ENCODE results near the gene TRIM44.
"Not testable (repeated sequence)": the region's sequence is repeated elsewhere in the genome, so short reads cannot be mapped to it uniquely, and the experiment has no call there.

TRIM44 gene

GRCh38 chr11:35750315-35750714 is 87.7 kb downstream of the TRIM44 start:
- no peak overlapping the region for H3K27ac Mint-ChIP-seq
- peaks cover 15% of the 10 kb centered on the region for H3K4me1 Mint-ChIP-seq (ENCODE audit: low read depth)
- peaks cover 14% of the 10 kb centered on the region for H3K36me3 Mint-ChIP-seq (ENCODE audit: low read depth)
- H3K27me3 Mint-ChIP-seq, result no peaks in the 10 kb centered on the region
- no peak overlapping the region for H3K4me3 Mint-ChIP-seq
- no peaks in the 10 kb centered on the region for H3K9me3 Mint-ChIP-seq
- intact Hi-C loops (cut with micrococcal nuclease), result no loop called here

GRCh38 chr11:35750981-35751663 is 88.5 kb downstream of the TRIM44 start:
- H3K27me3 Mint-ChIP-seq, result no peaks in the 10 kb centered on the region
- H3K9me3 Mint-ChIP-seq, result no peaks in the 10 kb centered on the region
- peaks cover 12% of the 10 kb centered on the region for H3K36me3 Mint-ChIP-seq (ENCODE audit: low read depth)
- H3K4me3 Mint-ChIP-seq, result no peak overlapping the region
- no peak overlapping the region for H3K27ac Mint-ChIP-seq
- peaks cover 14% of the 10 kb centered on the region for H3K4me1 Mint-ChIP-seq (ENCODE audit: low read depth)
- intact Hi-C loops (cut with micrococcal nuclease), result no loop called here

- Mint-ChIP-seq H3K36me3 (ENCODE audit: low read depth) (peaks cover 8% of the 10 kb centered on the region), H3K4me1 (ENCODE audit: low read depth) (peaks cover 9% of the 10 kb centered on the region), H3K9me3 (no peaks in the 10 kb centered on the region), H3K4me3 (no peak overlapping the region), H3K27ac (no peak overlapping the region), H3K27me3 (no peaks in the 10 kb centered on the region)
- intact Hi-C loops (cut with micrococcal nuclease), result no loop called here
These were observed 89.1 kb downstream of the TRIM44 start for GRCh38 chr11:35751664-35752061.

- H3K27me3 Mint-ChIP-seq, result no peaks in the 10 kb centered on the region
- H3K9me3 Mint-ChIP-seq, result no peaks in the 10 kb centered on the region
- intact Hi-C loops (cut with micrococcal nuclease), result no loop called here
- H3K4me3 Mint-ChIP-seq, result no peak overlapping the region
- H3K36me3 Mint-ChIP-seq (ENCODE audit: low read depth), result peaks cover 12% of the 10 kb centered on the region
- H3K4me1 Mint-ChIP-seq (ENCODE audit: low read depth), result peaks cover 8% of the 10 kb centered on the region
- H3K27ac Mint-ChIP-seq, result no peak overlapping the region
These were observed 89.5 kb downstream of the TRIM44 start for GRCh38 chr11:35752115-35752514.

- H3K4me3 Mint-ChIP-seq; H3K9me3 Mint-ChIP-seq; H3K27me3 Mint-ChIP-seq; intact Hi-C loops (cut with micrococcal nuclease); H3K4me1 Mint-ChIP-seq (ENCODE audit: low read depth); H3K27ac Mint-ChIP-seq: not testable (repeated sequence)
- H3K36me3 Mint-ChIP-seq (ENCODE audit: low read depth), result peaks cover 16% of the 10 kb centered on the region
These were observed 91.0 kb downstream of the TRIM44 start for GRCh38 chr11:35753573-35753972.

GRCh38 chr11:35759951-35760350 is 97.4 kb downstream of the TRIM44 start:
- intact Hi-C loops (cut with micrococcal nuclease); H3K27me3 Mint-ChIP-seq; H3K27ac Mint-ChIP-seq; H3K9me3 Mint-ChIP-seq; H3K4me1 Mint-ChIP-seq (ENCODE audit: low read depth); H3K4me3 Mint-ChIP-seq: not testable (repeated sequence)
- H3K36me3 Mint-ChIP-seq (ENCODE audit: low read depth), result peaks cover 15% of the 10 kb centered on the region

- H3K4me3 Mint-ChIP-seq, result no peak overlapping the region
- no peaks in the 10 kb centered on the region for H3K9me3 Mint-ChIP-seq
- H3K36me3 Mint-ChIP-seq (ENCODE audit: low read depth), result peaks cover 14% of the 10 kb centered on the region
- intact Hi-C loops (cut with micrococcal nuclease), result no loop called here
- no peak overlapping the region for H3K27ac Mint-ChIP-seq
- H3K4me1 Mint-ChIP-seq (ENCODE audit: low read depth), result no peaks in the 10 kb centered on the region
- H3K27me3 Mint-ChIP-seq, result no peaks in the 10 kb centered on the region
These were observed 99.3 kb downstream of the TRIM44 start for GRCh38 chr11:35761899-35762298.

GRCh38 chr11:35763301-35763700 is 100.7 kb downstream of the TRIM44 start:
- Mint-ChIP-seq H3K9me3 (no peaks in the 10 kb centered on the region), H3K4me3 (no peak overlapping the region), H3K4me1 (ENCODE audit: low read depth) (no peaks in the 10 kb centered on the region), H3K27ac (no peak overlapping the region), H3K27me3 (no peaks in the 10 kb centered on the region), H3K36me3 (ENCODE audit: low read depth) (peaks cover 7% of the 10 kb centered on the region)
- intact Hi-C loops (cut with micrococcal nuclease), result no loop called here

GRCh38 chr11:35763765-35764164 is 101.2 kb downstream of the TRIM44 start:
- no peaks in the 10 kb centered on the region for H3K9me3 Mint-ChIP-seq
- H3K36me3 Mint-ChIP-seq (ENCODE audit: low read depth), result peaks cover 7% of the 10 kb centered on the region
- intact Hi-C loops (cut with micrococcal nuclease), result no loop called here
- no peak overlapping the region for H3K27ac Mint-ChIP-seq
- no peaks in the 10 kb centered on the region for H3K4me1 Mint-ChIP-seq (ENCODE audit: low read depth)
- H3K27me3 Mint-ChIP-seq, result no peaks in the 10 kb centered on the region
- H3K4me3 Mint-ChIP-seq, result no peak overlapping the region

- peaks cover 4% of the 10 kb centered on the region for H3K36me3 Mint-ChIP-seq (ENCODE audit: low read depth)
- H3K4me1 Mint-ChIP-seq (ENCODE audit: low read depth), result no peaks in the 10 kb centered on the region
- H3K9me3 Mint-ChIP-seq, result no peaks in the 10 kb centered on the region
- intact Hi-C loops (cut with micrococcal nuclease), result no loop called here
- H3K27ac Mint-ChIP-seq, result no peak overlapping the region
- H3K4me3 Mint-ChIP-seq, result no peak overlapping the region
- no peaks in the 10 kb centered on the region for H3K27me3 Mint-ChIP-seq
These were observed 101.8 kb downstream of the TRIM44 start for GRCh38 chr11:35764417-35764816.

- H3K4me3 Mint-ChIP-seq, result no peak overlapping the region
- H3K27me3 Mint-ChIP-seq, result no peaks in the 10 kb centered on the region
- intact Hi-C loops (cut with micrococcal nuclease), result no loop called here
- H3K36me3 Mint-ChIP-seq (ENCODE audit: low read depth), result no peaks in the 10 kb centered on the region
- no peak overlapping the region for H3K27ac Mint-ChIP-seq
- H3K4me1 Mint-ChIP-seq (ENCODE audit: low read depth), result no peaks in the 10 kb centered on the region
- H3K9me3 Mint-ChIP-seq, result peaks cover 3% of the 10 kb centered on the region
These were observed 102.6 kb downstream of the TRIM44 start for GRCh38 chr11:35765211-35765610.

- Mint-ChIP-seq H3K4me3 (no peak overlapping the region), H3K36me3 (ENCODE audit: low read depth) (peaks cover 11% of the 10 kb centered on the region), H3K27me3 (no peaks in the 10 kb centered on the region), H3K9me3 (peaks cover 15% of the 10 kb centered on the region), H3K4me1 (ENCODE audit: low read depth) (no peaks in the 10 kb centered on the region), H3K27ac (no peak overlapping the region)
- intact Hi-C loops (cut with micrococcal nuclease), result no loop called here
These were observed 104.1 kb downstream of the TRIM44 start for GRCh38 chr11:35766651-35767050.

GRCh38 chr11:35770425-35770824 is 107.8 kb downstream of the TRIM44 start:
- H3K27me3 Mint-ChIP-seq; H3K4me3 Mint-ChIP-seq; H3K4me1 Mint-ChIP-seq (ENCODE audit: low read depth); intact Hi-C loops (cut with micrococcal nuclease); H3K27ac Mint-ChIP-seq: not testable (repeated sequence)
- Mint-ChIP-seq H3K9me3 (peaks cover 31% of the 10 kb centered on the region), H3K36me3 (ENCODE audit: low read depth) (peaks cover 26% of the 10 kb centered on the region)

- peaks cover 40% of the 10 kb centered on the region for H3K9me3 Mint-ChIP-seq
- no peak overlapping the region for H3K4me3 Mint-ChIP-seq
- H3K27me3 Mint-ChIP-seq, result no peaks in the 10 kb centered on the region
- intact Hi-C loops (cut with micrococcal nuclease), result no loop called here
- H3K36me3 Mint-ChIP-seq (ENCODE audit: low read depth), result peaks cover 26% of the 10 kb centered on the region
- H3K27ac Mint-ChIP-seq, result no peak overlapping the region
- H3K4me1 Mint-ChIP-seq (ENCODE audit: low read depth), result no peaks in the 10 kb centered on the region
These were observed 109.1 kb downstream of the TRIM44 start for GRCh38 chr11:35771722-35772121.

GRCh38 chr11:35777241-35777640 is 114.7 kb downstream of the TRIM44 start:
- Mint-ChIP-seq H3K9me3 (peaks cover 47% of the 10 kb centered on the region), H3K36me3 (ENCODE audit: low read depth) (peaks cover 16% of the 10 kb centered on the region)
- H3K27ac Mint-ChIP-seq; H3K27me3 Mint-ChIP-seq; H3K4me1 Mint-ChIP-seq (ENCODE audit: low read depth); H3K4me3 Mint-ChIP-seq; intact Hi-C loops (cut with micrococcal nuclease): not testable (repeated sequence)
